T-helper 17 cell (primary cell): ENCODE measurements around the gene TMEM119. TPM values are rescaled to one million over a fixed set of nuclear protein-coding genes. Genes with fewer than 3 reads are reported as not detected.
"Not testable (repeated sequence)": the region's sequence is repeated elsewhere in the genome, so short reads cannot be mapped to it uniquely, and the experiment has no call there.

Experiments
- ATAC-seq: fragments of 150-1000 bp; cut with Tn5 transposase; 2 replicates; pipeline ENCODE4 v1.10.0; 2021; ENCODE audit warnings: mild to moderate bottlenecking, moderate library complexity
- DNase-seq, 3 donors: peaks; one replicate each; pipeline versions ENCODE4 v3.0.0 to v3.0.0-alpha.2; 2020 to 2021
- H3K9me3 ChIP-seq: one replicate; pipeline ENCODE4 v1.7.0; 2013; ENCODE audit warnings: low read length, mild to moderate bottlenecking; ENCODE audit not compliant: control insufficient read depth, poor library complexity, severe bottlenecking
- H3K27ac Mint-ChIP-seq: one replicate; pipeline ENCODE4 v1.8.0; 2022; ENCODE audit warnings: mild to moderate bottlenecking, moderate library complexity, mixed read lengths
- H3K27me3 Mint-ChIP-seq: one replicate; pipeline ENCODE4 v1.8.0; 2022; ENCODE audit warnings: mixed read lengths
- H3K36me3 Mint-ChIP-seq: one replicate; pipeline ENCODE4 v1.8.0; 2022; ENCODE audit warnings: low read depth, mixed read lengths
- H3K4me1 Mint-ChIP-seq: one replicate; pipeline ENCODE4 v1.8.0; 2022; ENCODE audit warnings: mild to moderate bottlenecking, mixed read lengths
- H3K4me3 Mint-ChIP-seq: one replicate; pipeline ENCODE4 v1.8.0; 2022; ENCODE audit warnings: mild to moderate bottlenecking, moderate library complexity, mixed read lengths
- total RNA-seq, 4 donors: library from RNA in 2 of 4; stranded (reverse) in 2 of 4; gene quantifications; one replicate each; pipeline ENCODE4 v1.2.3 and lab custom pipeline; 2022 to 2026

The TMEM119 gene
- total RNA-seq, 2 donors from 2014 or later, result 3.9 to 5.0 TPM

- Mint-ChIP-seq H3K27me3 (no peaks in the 10 kb centered on the region), H3K4me1 (peaks cover 26% of the 10 kb centered on the region), H3K4me3 (peak overlapping the region; percentile 100), H3K27ac (peak overlapping the region; percentile 100), H3K36me3 (peaks cover 3% of the 10 kb centered on the region)
- ATAC-seq (peak; percentile 62), DNase-seq (peak; percentile 67 to 79 (median 76))
- H3K9me3 ChIP-seq, result no peaks in the 10 kb centered on the region
These were observed 34.6 kb downstream of the TMEM119 start for GRCh38 chr12:108563136-108563803.

- H3K9me3 ChIP-seq, result no peaks in the 10 kb centered on the region
- Mint-ChIP-seq H3K36me3 (peaks cover 3% of the 10 kb centered on the region), H3K4me3 (peak within 1 kb of the TSS; percentile 100), H3K27ac (peak within 1 kb of the TSS; percentile 100), H3K4me1 (peaks cover 26% of the 10 kb centered on the region), H3K27me3 (no peaks in the 10 kb centered on the region)
- DNase-seq (peak; percentile 99 to 100 (median 100)), ATAC-seq (peak; percentile 70)
These were observed 35.3 kb downstream of the TMEM119 start, which contains the start of gene ISCU for GRCh38 chr12:108562348-108563135. Gene ISCU, plus strand, starts transcription at chr12:108562596. Its CDS starts 27 bp downstream, at chr12:108562623.

- Mint-ChIP-seq H3K36me3 (peaks cover 3% of the 10 kb centered on the region), H3K27ac (peak overlapping the region; percentile 100), H3K4me1 (peaks cover 29% of the 10 kb centered on the region), H3K27me3 (no peaks in the 10 kb centered on the region), H3K4me3 (peak overlapping the region; percentile 100)
- DNase-seq (no peak), ATAC-seq (peak; percentile 2)
- H3K9me3 ChIP-seq, result no peaks in the 10 kb centered on the region
These were observed 36.0 kb downstream of the TMEM119 start for GRCh38 chr12:108561852-108562347.

GRCh38 chr12:108560752-108561719 is 36.8 kb downstream of the TMEM119 start, which contains the start of gene SART3:
Gene SART3, minus strand, starts transcription at chr12:108561173. Its CDS starts 19 bp downstream, at chr12:108561154.
- H3K9me3 ChIP-seq, result no peaks in the 10 kb centered on the region
- peak within 1 kb of the TSS; percentile 100 for H3K27ac Mint-ChIP-seq
- H3K27me3 Mint-ChIP-seq, result no peaks in the 10 kb centered on the region
- ATAC-seq, result peak; percentile 64
- H3K36me3 Mint-ChIP-seq, result peaks cover 3% of the 10 kb centered on the region
- peak; percentile 65 to 76 (median 68) for DNase-seq
- peak within 1 kb of the TSS; percentile 100 for H3K4me3 Mint-ChIP-seq
- peaks cover 32% of the 10 kb centered on the region for H3K4me1 Mint-ChIP-seq

- no peaks in the 10 kb centered on the region for H3K27me3 Mint-ChIP-seq
- no peaks in the 10 kb centered on the region for H3K9me3 ChIP-seq
- ATAC-seq, result no peak
- H3K4me3 Mint-ChIP-seq, result peak overlapping the region; percentile 100
- no peak for DNase-seq
- peaks cover 3% of the 10 kb centered on the region for H3K36me3 Mint-ChIP-seq
- peaks cover 29% of the 10 kb centered on the region for H3K4me1 Mint-ChIP-seq
- peak overlapping the region; percentile 100 for H3K27ac Mint-ChIP-seq
These were observed 37.6 kb downstream of the TMEM119 start for GRCh38 chr12:108560321-108560721.

GRCh38 chr12:108559748-108560147 is 38.1 kb downstream of the TMEM119 start:
- Mint-ChIP-seq H3K27ac (peak overlapping the region; percentile 100), H3K27me3 (no peaks in the 10 kb centered on the region), H3K36me3 (peaks cover 3% of the 10 kb centered on the region), H3K4me1 (peaks cover 32% of the 10 kb centered on the region), H3K4me3 (peak overlapping the region; percentile 100)
- no peak for ATAC-seq
- no peaks in the 10 kb centered on the region for H3K9me3 ChIP-seq
- no peak for DNase-seq

GRCh38 chr12:108559007-108559655 is 38.8 kb downstream of the TMEM119 start:
- no peaks in the 10 kb centered on the region for H3K9me3 ChIP-seq
- Mint-ChIP-seq H3K4me3 (peak overlapping the region; percentile 72), H3K36me3 (peaks cover 3% of the 10 kb centered on the region), H3K27ac (peak overlapping the region; percentile 100), H3K27me3 (no peaks in the 10 kb centered on the region), H3K4me1 (peaks cover 34% of the 10 kb centered on the region)
- ATAC-seq (no peak), DNase-seq (no peak)

GRCh38 chr12:108555383-108555782 is 42.5 kb downstream of the TMEM119 start:
- not testable (repeated sequence) for DNase-seq, H3K9me3 ChIP-seq, H3K4me3 Mint-ChIP-seq, ATAC-seq, H3K36me3 Mint-ChIP-seq, H3K27me3 Mint-ChIP-seq
- H3K4me1 Mint-ChIP-seq, result peaks cover 56% of the 10 kb centered on the region
- H3K27ac Mint-ChIP-seq, result peak overlapping the region; percentile 65

GRCh38 chr12:108553799-108554198 is 44.1 kb downstream of the TMEM119 start:
- ATAC-seq, result no peak
- no peaks in the 10 kb centered on the region for H3K36me3 Mint-ChIP-seq
- no peaks in the 10 kb centered on the region for H3K9me3 ChIP-seq
- H3K27ac Mint-ChIP-seq, result peak overlapping the region; percentile 19
- DNase-seq, result no peak
- no peaks in the 10 kb centered on the region for H3K27me3 Mint-ChIP-seq
- no peak overlapping the region for H3K4me3 Mint-ChIP-seq
- H3K4me1 Mint-ChIP-seq, result peaks cover 51% of the 10 kb centered on the region

GRCh38 chr12:108551535-108551934 is 46.3 kb downstream of the TMEM119 start:
- H3K9me3 ChIP-seq, result no peaks in the 10 kb centered on the region
- H3K4me3 Mint-ChIP-seq, result peak overlapping the region; percentile 33
- no peaks in the 10 kb centered on the region for H3K27me3 Mint-ChIP-seq
- H3K36me3 Mint-ChIP-seq, result peaks cover 5% of the 10 kb centered on the region
- H3K27ac Mint-ChIP-seq, result peak overlapping the region; percentile 37
- DNase-seq (no peak), ATAC-seq (no peak)
- peaks cover 41% of the 10 kb centered on the region for H3K4me1 Mint-ChIP-seq

- ATAC-seq, result no peak
- DNase-seq, result no peak
- H3K4me1 Mint-ChIP-seq, result peaks cover 31% of the 10 kb centered on the region
- H3K9me3 ChIP-seq, result peaks cover under 1% of the 10 kb centered on the region
- no peak overlapping the region for H3K27ac Mint-ChIP-seq
- peaks cover 9% of the 10 kb centered on the region for H3K36me3 Mint-ChIP-seq
- no peaks in the 10 kb centered on the region for H3K27me3 Mint-ChIP-seq
- H3K4me3 Mint-ChIP-seq, result no peak overlapping the region
These were observed 48.8 kb downstream of the TMEM119 start for GRCh38 chr12:108548954-108549521.

- Mint-ChIP-seq H3K36me3 (peaks cover 13% of the 10 kb centered on the region), H3K27ac (no peak overlapping the region), H3K27me3 (no peaks in the 10 kb centered on the region), H3K4me1 (peaks cover 23% of the 10 kb centered on the region), H3K4me3 (no peak overlapping the region)
- peaks cover 3% of the 10 kb centered on the region for H3K9me3 ChIP-seq
- no peak for DNase-seq
- ATAC-seq, result no peak
These were observed 50.2 kb downstream of the TMEM119 start for GRCh38 chr12:108547686-108548085.
